ENCODE results near the gene DDIT3. TPM values are rescaled to one million over a fixed set of nuclear protein-coding genes. Genes with fewer than 3 reads are reported as not detected.

The DDIT3 gene
- total and polyA plus RNA-seq, 11 donors, result 11.5 to 60.5 (median 18.5) TPM

DNA sequence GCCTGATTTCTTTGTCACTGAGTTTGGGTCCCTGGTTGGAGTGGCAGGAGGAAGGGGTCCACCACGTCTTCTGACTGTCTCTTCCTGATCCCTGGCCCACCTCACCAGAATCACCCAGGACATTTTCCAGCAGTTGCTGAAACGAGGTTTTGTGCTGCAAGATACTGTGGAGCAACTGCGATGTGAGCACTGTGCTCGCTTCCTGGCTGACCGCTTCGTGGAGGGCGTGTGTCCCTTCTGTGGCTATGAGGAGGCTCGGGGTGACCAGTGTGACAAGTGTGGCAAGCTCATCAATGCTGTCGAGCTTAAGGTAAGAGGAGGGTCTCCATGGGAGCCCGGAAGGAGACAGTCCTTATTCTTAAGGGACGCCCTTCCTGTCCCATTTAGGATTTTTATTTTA is 20.1 kb downstream of the DDIT3 start:
- Histone ChIP-seq H3K9me3 (no peaks in the 10 kb centered on the region), H3K4me3 (no peak overlapping the region), H3K4me1 (no peaks in the 10 kb centered on the region), H3K27me3 (no peaks in the 10 kb centered on the region), H3K36me3 (peaks cover 0 to 98% (median 88%) of the 10 kb centered on the region in 9 donors), H3K27ac (no peak overlapping the region)
- intact Hi-C loops (cut with DNase I), result no loop called here
- TF ChIP-seq, protein P1, sequence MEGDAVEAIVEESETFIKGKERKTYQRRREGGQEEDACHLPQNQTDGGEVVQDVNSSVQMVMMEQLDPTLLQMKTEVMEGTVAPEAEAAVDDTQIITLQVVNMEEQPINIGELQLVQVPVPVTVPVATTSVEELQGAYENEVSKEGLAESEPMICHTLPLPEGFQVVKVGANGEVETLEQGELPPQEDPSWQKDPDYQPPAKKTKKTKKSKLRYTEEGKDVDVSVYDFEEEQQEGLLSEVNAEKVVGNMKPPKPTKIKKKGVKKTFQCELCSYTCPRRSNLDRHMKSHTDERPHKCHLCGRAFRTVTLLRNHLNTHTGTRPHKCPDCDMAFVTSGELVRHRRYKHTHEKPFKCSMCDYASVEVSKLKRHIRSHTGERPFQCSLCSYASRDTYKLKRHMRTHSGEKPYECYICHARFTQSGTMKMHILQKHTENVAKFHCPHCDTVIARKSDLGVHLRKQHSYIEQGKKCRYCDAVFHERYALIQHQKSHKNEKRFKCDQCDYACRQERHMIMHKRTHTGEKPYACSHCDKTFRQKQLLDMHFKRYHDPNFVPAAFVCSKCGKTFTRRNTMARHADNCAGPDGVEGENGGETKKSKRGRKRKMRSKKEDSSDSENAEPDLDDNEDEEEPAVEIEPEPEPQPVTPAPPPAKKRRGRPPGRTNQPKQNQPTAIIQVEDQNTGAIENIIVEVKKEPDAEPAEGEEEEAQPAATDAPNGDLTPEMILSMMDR (IDR thresholded peaks at IDR 0.05), result no peak
- no peak for TF ChIP-seq POLR2A (IDR thresholded peaks at IDR 0.05)
- no peak for DNase-seq
- 92 to 96% (median 96%) methylated on average over 11 of the region's 11 CpGs for WGBS, 4 donors
- no peak for ATAC-seq

DNA sequence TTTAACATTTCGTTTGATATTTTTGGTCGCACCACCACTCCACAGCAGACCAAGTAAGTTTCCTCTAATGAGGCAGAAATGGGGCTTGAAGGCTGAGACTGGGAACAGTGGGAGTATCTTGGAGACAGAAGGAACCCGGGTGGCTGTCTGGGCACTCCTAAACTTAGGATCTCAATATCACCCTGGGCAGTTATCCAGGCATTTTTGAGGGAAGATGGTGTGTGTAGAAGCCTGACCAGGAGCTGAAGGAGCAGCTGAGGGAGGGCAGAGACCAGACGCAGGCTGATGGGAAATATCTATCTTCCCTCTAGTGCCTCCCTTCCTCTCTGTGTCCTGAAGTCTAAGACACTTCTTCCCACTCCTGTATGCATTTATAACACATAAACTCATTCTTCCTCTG is 21.7 kb downstream of the DDIT3 start:
- DNase-seq, result no peak
- H3K36me3 ChIP-seq, result peaks cover 0 to 88% (median 78%) of the 10 kb centered on the region in 9 donors
- intact Hi-C loops (cut with DNase I), result no loop called here
- H3K9me3 ChIP-seq, result no peaks in the 10 kb centered on the region
- ATAC-seq, result no peak
- no peaks in the 10 kb centered on the region for H3K4me1 ChIP-seq
- no peaks in the 10 kb centered on the region for H3K27me3 ChIP-seq
- no peak overlapping the region for H3K4me3 ChIP-seq
- TF ChIP-seq, protein P1 (IDR thresholded peaks at IDR 0.05), result no peak
- no peak for TF ChIP-seq POLR2A (IDR thresholded peaks at IDR 0.05)
- no peak overlapping the region for H3K27ac ChIP-seq
- 94 to 98% (median 96%) methylated on average over 4 of the region's 4 CpGs for WGBS, 4 donors

DNA sequence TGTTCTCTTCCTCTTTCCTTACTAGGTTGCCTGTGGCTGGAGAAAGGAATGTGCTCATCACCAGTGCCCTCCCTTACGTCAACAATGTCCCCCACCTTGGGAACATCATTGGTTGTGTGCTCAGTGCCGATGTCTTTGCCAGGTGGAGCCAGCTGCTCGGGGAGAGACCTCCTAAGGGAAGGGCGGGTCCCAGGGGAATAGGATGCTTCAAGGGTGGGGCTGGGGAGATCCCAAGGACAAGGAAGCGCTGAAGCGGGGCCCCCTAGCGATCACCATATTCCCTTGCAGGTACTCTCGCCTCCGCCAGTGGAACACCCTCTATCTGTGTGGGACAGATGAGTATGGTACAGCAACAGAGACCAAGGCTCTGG is 22.2 kb downstream of the DDIT3 start:
- Histone ChIP-seq H3K27ac (no peak overlapping the region), H3K36me3 (peaks cover 0 to 83% (median 73%) of the 10 kb centered on the region in 9 donors), H3K4me1 (no peaks in the 10 kb centered on the region), H3K9me3 (no peaks in the 10 kb centered on the region), H3K4me3 (no peak overlapping the region), H3K27me3 (no peaks in the 10 kb centered on the region)
- intact Hi-C loops (cut with DNase I), result no loop called here
- ATAC-seq (peak in 1 of 4 donors; percentile 9), DNase-seq (no peak)
- TF ChIP-seq POLR2A (IDR thresholded peaks at IDR 0.05), result no peak
- TF ChIP-seq, protein P1 (IDR thresholded peaks at IDR 0.05), result no peak
- WGBS, 4 donors, result 85 to 89% (median 86%) methylated on average over 9 of the region's 9 CpGs

DNA sequence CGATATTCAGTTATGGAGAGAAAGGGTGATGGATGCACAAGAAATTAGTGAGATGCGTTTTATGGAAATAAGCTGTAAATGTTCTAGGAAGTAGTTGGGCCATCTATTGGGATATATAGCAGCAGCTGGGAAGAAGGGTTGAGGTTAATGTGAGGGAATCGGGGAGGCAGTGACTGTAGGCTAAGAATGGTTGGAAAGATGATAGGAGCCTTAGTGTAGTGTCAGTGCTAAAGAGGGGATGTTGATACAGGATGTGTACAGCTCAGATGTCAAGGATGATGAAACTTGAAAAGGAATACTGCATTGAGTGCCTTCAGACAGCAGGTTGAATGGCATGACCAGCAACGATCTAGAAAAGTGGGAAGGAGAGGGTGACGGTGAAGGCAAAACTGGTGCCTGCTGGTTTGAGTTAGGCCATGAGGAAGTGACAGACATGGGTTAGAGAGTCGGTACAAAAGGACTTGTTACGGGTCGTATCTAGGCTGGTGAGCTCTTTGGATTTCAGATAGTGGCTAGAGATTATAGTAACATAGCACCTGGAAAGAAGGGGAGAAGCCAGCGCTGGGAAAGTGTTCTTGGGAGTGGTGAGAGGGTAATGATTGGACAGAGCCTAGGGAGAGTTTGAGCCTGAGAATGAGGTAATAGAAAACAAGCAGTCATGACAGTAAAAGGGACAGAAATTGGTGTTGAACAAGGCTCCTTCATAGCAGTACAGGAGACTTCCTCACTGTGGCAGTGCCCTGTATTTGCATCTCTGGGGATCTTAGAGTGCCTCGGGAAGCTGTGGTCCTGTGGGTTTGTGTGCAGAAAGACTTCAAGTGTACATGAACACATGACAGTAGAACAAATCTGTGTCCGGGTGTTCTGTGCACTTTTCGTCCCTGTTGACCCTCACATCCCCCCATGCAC is 22.8 kb downstream of the DDIT3 start:
- DNase-seq, result no peak
- WGBS, 4 donors, result 92 to 94% (median 93%) methylated on average over 12 of the region's 12 CpGs
- Histone ChIP-seq H3K4me3 (no peak overlapping the region), H3K36me3 (peaks cover 0 to 81% (median 72%) of the 10 kb centered on the region in 9 donors), H3K9me3 (no peaks in the 10 kb centered on the region), H3K27ac (no peak overlapping the region), H3K4me1 (no peaks in the 10 kb centered on the region), H3K27me3 (no peaks in the 10 kb centered on the region)
- intact Hi-C loops (cut with DNase I), result no loop called here
- TF ChIP-seq, protein P1 (IDR thresholded peaks at IDR 0.05), result no peak
- no peak for TF ChIP-seq POLR2A (IDR thresholded peaks at IDR 0.05)
- no peak for ATAC-seq

Data from heart left ventricle (tissue), 16 donors.